Breast epithelium (tissue), 4 donors: Measurements from ENCODE around the gene ADGRV1. TPM values are rescaled to one million over a fixed set of nuclear protein-coding genes. Genes with fewer than 3 reads are reported as not detected.

Source experiments
- DNase-seq, 2 donors: peaks; one replicate each; pipeline ENCODE4 v3.0.0-alpha.2; 2019; ENCODE audit warnings: low spot score in 2 of 2
- H3K27ac ChIP-seq, 2 donors: fragments of 200-600 bp; sonication (generic) in 1 of 2; one replicate each; pipeline ENCODE4 v1.5.1; 2016 to 2019; ENCODE audit warnings: mild to moderate bottlenecking in 1 of 2
- H3K27me3 ChIP-seq, 2 donors: fragments of 200-600 bp; sonication (generic) in 1 of 2; one replicate each; pipeline versions ENCODE4 v1.5.1 to v1.6.0; 2017 to 2019; ENCODE audit warnings: control low read depth in 1 of 2, mild to moderate bottlenecking in 1 of 2
- H3K36me3 ChIP-seq: fragments of 200-600 bp; one replicate; pipeline ENCODE4 v1.5.1; 2019
- H3K4me1 ChIP-seq, 2 donors: fragments of 200-600 bp; sonication (generic); one replicate each; pipeline ENCODE4 v1.5.1; 2016 to 2019; ENCODE audit warnings: control low read depth in 1 of 2
- H3K4me3 ChIP-seq, 3 donors: fragments of 200-600 bp; sonication (generic); 1 replicate in 2 of 3; 2 replicates in 1 of 3; pipeline ENCODE4 v1.5.1; 2016 to 2019; ENCODE audit warnings: mild to moderate bottlenecking in 3 of 3, moderate library complexity in 2 of 3
- H3K9me3 ChIP-seq, 2 donors: fragments of 200-600 bp; sonication (generic) in 1 of 2; one replicate each; pipeline ENCODE4 v1.5.1; 2016 to 2019; ENCODE audit warnings: control low read depth in 1 of 2
- CTCF ChIP-seq, 3 donors: fragments of 450-650 bp; IDR thresholded peaks; one replicate each; pipeline ENCODE4 v1.5.1; 2016 to 2017; ENCODE audit warnings: antibody characterized with exemption in 3 of 3, mild to moderate bottlenecking in 3 of 3, moderate library complexity in 3 of 3
- POLR2A ChIP-seq: fragments of 450-650 bp; IDR thresholded peaks from one replicate; pipeline ENCODE4 v1.6.1; 2016; ENCODE audit warnings: antibody characterized with exemption, mild to moderate bottlenecking, moderate library complexity
- POLR2AphosphoS5 ChIP-seq, 3 donors: sonication (generic); formaldehyde crosslinking; IDR thresholded peaks; one replicate each; pipeline ENCODE4 v1.6.1; 2017; ENCODE audit warnings: antibody characterized with exemption in 3 of 3
- intact Hi-C: fragments of 100-400 bp; cut with DNase I; formaldehyde crosslinking; loops from one replicate; pipeline ENCODE4 v1.15.1; 2023; ENCODE audit warnings: low total_unique reads
- total RNA-seq, 3 donors: library from RNA; depleted of rRNA; stranded (reverse); fragments of >200 nt; gene quantifications; one replicate each; pipeline ENCODE4 v1.1.0, GENCODE V29; 2016

The ADGRV1 gene
- total RNA-seq, 3 donors from 2014 or later, result 0.32 to 85.2 (median 55.3) TPM

GRCh38 chr5:91136271-91136670, 577.7 kb downstream of the ADGRV1 start:
- H3K9me3 ChIP-seq, result no peaks in the 10 kb centered on the region

GRCh38 chr5:91137647-91138046, 579.0 kb downstream of the ADGRV1 start:
- intact Hi-C loops, result no loop called here
- Histone ChIP-seq H3K4me1 (no peaks in the 10 kb centered on the region), H3K9me3 (no peaks in the 10 kb centered on the region), H3K27ac (no peak overlapping the region), H3K27me3 (no peaks in the 10 kb centered on the region), H3K4me3 (no peak overlapping the region), H3K36me3 (no peaks in the 10 kb centered on the region)
- no peak for TF ChIP-seq CTCF (IDR thresholded peaks at IDR 0.05)
- TF ChIP-seq POLR2A, result no peak
- TF ChIP-seq POLR2AphosphoS5 (IDR thresholded peaks at IDR 0.05), result no peak
- DNase-seq, result no peak

More at GRCh38 chr5:91136271-91136670, 577.7 kb downstream of the ADGRV1 start:
- Histone ChIP-seq H3K36me3 (no peaks in the 10 kb centered on the region), H3K4me1 (no peaks in the 10 kb centered on the region), H3K27me3 (no peaks in the 10 kb centered on the region), H3K27ac (peak overlapping the region; percentile 71 to 74), H3K4me3 (no peak overlapping the region)
- intact Hi-C loops, result no loop called here
- DNase-seq, result no peak
- TF ChIP-seq POLR2AphosphoS5 (IDR thresholded peaks at IDR 0.05) (no peak), POLR2A (no peak), CTCF (IDR thresholded peaks at IDR 0.05) (no peak)

DNA sequence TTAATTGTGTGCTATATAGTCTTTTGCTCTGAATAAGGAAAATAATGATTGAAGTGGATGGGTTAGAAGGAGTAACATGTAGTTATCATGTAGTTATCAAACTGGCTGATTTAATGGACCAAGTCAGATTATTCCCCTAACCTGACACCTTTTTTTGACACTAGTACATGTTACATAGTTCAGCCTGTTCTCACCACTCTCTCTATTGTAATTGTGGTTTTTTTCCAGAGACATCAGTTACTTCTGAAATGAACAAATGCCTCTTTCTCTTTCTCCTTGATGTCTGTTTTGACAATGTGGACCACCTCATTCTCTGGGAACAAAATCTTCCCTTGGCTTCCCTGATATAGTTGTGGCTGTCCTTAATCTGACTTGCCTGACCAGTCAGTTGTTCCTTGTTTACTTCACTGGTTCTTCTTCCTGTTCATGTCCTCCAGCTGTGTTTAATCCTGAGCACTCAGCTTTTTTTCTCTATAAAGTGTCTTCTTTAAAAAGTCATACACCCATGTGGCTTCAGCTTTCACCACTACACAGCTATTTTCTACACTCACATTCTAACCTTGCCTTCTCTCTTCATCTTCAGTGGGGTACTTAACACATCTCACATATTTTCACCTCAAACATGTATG, 581.1 kb downstream of the ADGRV1 start:
- H3K9me3 ChIP-seq, result no peaks in the 10 kb centered on the region
- intact Hi-C loops, result loop anchor here (5.0 kb wide), 1 partner anchor 117 kb away; no protein-coding TSS in a partner anchor
- no peaks in the 10 kb centered on the region for H3K27me3 ChIP-seq
- H3K27ac ChIP-seq, result peak overlapping the region; percentile 67 to 77
- H3K4me3 ChIP-seq, result no peak overlapping the region
- H3K36me3 ChIP-seq, result no peaks in the 10 kb centered on the region
- no peaks in the 10 kb centered on the region for H3K4me1 ChIP-seq
- TF ChIP-seq POLR2A (no peak), CTCF (IDR thresholded peaks at IDR 0.05) (no peak), POLR2AphosphoS5 (IDR thresholded peaks at IDR 0.05) (peak in 2 of 3 donors; percentile 11)
- DNase-seq, result no peak

GRCh38 chr5:91140657-91141056, 582.1 kb downstream of the ADGRV1 start:
- intact Hi-C loops, result loop anchor here (5.0 kb wide), 1 partner anchor 118 kb away; no protein-coding TSS in a partner anchor
- Histone ChIP-seq H3K4me1 (no peaks in the 10 kb centered on the region), H3K36me3 (no peaks in the 10 kb centered on the region), H3K27me3 (no peaks in the 10 kb centered on the region), H3K27ac (peak overlapping the region in 1 of 2 donors; percentile 77), H3K9me3 (no peaks in the 10 kb centered on the region), H3K4me3 (no peak overlapping the region)
- DNase-seq, result no peak
- TF ChIP-seq POLR2AphosphoS5 (IDR thresholded peaks at IDR 0.05) (no peak), CTCF (IDR thresholded peaks at IDR 0.05) (no peak)

DNA sequence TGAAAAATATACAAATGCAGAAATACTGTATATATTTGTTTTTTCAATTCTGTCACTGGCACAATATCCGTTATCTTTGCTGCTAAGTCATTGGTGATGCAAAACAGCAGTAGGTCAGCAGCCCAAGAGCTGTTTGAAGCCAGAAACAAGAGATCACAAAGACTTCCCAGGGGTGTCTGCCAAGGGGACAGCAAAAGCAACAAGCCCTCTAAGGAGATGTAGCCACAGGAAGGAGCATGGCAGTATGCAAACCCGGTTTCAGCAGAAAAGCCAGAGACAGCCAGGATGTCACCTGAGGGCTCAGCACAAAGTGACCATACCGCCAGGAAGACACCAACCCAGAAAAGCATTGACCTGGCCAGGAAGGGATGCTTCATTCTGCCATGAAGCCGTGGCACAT, 583.0 kb downstream of the ADGRV1 start:
- Histone ChIP-seq H3K27me3 (no peaks in the 10 kb centered on the region), H3K4me3 (no peak overlapping the region), H3K36me3 (no peaks in the 10 kb centered on the region), H3K27ac (peak overlapping the region; percentile 7 to 16), H3K4me1 (no peaks in the 10 kb centered on the region), H3K9me3 (no peaks in the 10 kb centered on the region)
- DNase-seq, result no peak
- TF ChIP-seq POLR2AphosphoS5 (IDR thresholded peaks at IDR 0.05) (no peak), CTCF (IDR thresholded peaks at IDR 0.05) (no peak), POLR2A (no peak)
- intact Hi-C loops, result loop anchor here (5.0 kb wide), 1 partner anchor 119 kb away; no protein-coding TSS in a partner anchor
